ENCODE results near the gene THAP2.

The THAP2 gene

GRCh38 chr12:71663561-71664410 is at the start of gene THAP2, which contains the start of gene ZFC3H1:
TSS of gene THAP2 (plus strand) at chr12:71664301. CDS start at chr12:71664510, 209 bp downstream.
TSS of gene ZFC3H1 (minus strand) at chr12:71663848. CDS start at chr12:71663610, 238 bp downstream.
- peak; percentile 99 for DNase-seq

- DNase-seq, result no peak
Observed at GRCh38 chr12:71621938-71622337, 42.2 kb upstream of the THAP2 start.

- no peak for DNase-seq
Observed at GRCh38 chr12:71625476-71625875, 38.6 kb upstream of the THAP2 start.

GRCh38 chr12:71626098-71626497 is 38.0 kb upstream of the THAP2 start:
- no peak for DNase-seq

GRCh38 chr12:71626768-71627167 is 37.3 kb upstream of the THAP2 start:
- no peak for DNase-seq

GRCh38 chr12:71627438-71628002 is 36.6 kb upstream of the THAP2 start:
- no peak for DNase-seq

- DNase-seq, result peak; percentile 49
Observed at GRCh38 chr12:71636704-71637115, 27.4 kb upstream of the THAP2 start.

- no peak for DNase-seq
Observed at GRCh38 chr12:71638499-71638898, 25.6 kb upstream of the THAP2 start.

- no peak for DNase-seq
Observed at GRCh38 chr12:71639341-71639760, 24.8 kb upstream of the THAP2 start.

- no peak for DNase-seq
Observed at GRCh38 chr12:71640316-71640715, 23.8 kb upstream of the THAP2 start.

GRCh38 chr12:71641390-71641789 is 22.7 kb upstream of the THAP2 start:
- no peak for DNase-seq

GRCh38 chr12:71642264-71642663 is 21.8 kb upstream of the THAP2 start:
- DNase-seq, result no peak

GRCh38 chr12:71645268-71645667 is 18.8 kb upstream of the THAP2 start:
- no peak for DNase-seq

- DNase-seq, result no peak
Observed at GRCh38 chr12:71646512-71646911, 17.6 kb upstream of the THAP2 start.

- DNase-seq, result no peak
Observed at GRCh38 chr12:71648537-71648936, 15.6 kb upstream of the THAP2 start.

- DNase-seq, result no peak
Observed at GRCh38 chr12:71649401-71649800, 14.7 kb upstream of the THAP2 start.

GRCh38 chr12:71652656-71653055 is 11.4 kb upstream of the THAP2 start:
- DNase-seq, result no peak

GRCh38 chr12:71653137-71653536 is 11.0 kb upstream of the THAP2 start:
- no peak for DNase-seq

GRCh38 chr12:71654200-71654599 is 9.9 kb upstream of the THAP2 start:
- DNase-seq, result no peak

- no peak for DNase-seq
Observed at GRCh38 chr12:71655495-71655894, 8.6 kb upstream of the THAP2 start.

- no peak for DNase-seq
Observed at GRCh38 chr12:71655907-71656306, 8.2 kb upstream of the THAP2 start.

GRCh38 chr12:71656740-71657139 is 7.4 kb upstream of the THAP2 start:
- no peak for DNase-seq

GRCh38 chr12:71661977-71662530 is 2.0 kb upstream of the THAP2 start:
- DNase-seq, result no peak

All from retina (tissue), 1 donor.